ENCODE measurements around the gene KCNIP4.

GRCh38 chr4:21454201-21454600 lies 494.4 kb downstream of the KCNIP4 start:
- no peak for TF ChIP-seq CTCF (IDR thresholded peaks at IDR 0.05)
- TF ChIP-seq POLR2A (IDR thresholded peaks at IDR 0.05): no peak
